ENCODE data around the gene NIPAL3.
A peak's percentile ranks its signal among the peaks of the same experiment; 100 is the strongest.

NIPAL3 gene

DNA sequence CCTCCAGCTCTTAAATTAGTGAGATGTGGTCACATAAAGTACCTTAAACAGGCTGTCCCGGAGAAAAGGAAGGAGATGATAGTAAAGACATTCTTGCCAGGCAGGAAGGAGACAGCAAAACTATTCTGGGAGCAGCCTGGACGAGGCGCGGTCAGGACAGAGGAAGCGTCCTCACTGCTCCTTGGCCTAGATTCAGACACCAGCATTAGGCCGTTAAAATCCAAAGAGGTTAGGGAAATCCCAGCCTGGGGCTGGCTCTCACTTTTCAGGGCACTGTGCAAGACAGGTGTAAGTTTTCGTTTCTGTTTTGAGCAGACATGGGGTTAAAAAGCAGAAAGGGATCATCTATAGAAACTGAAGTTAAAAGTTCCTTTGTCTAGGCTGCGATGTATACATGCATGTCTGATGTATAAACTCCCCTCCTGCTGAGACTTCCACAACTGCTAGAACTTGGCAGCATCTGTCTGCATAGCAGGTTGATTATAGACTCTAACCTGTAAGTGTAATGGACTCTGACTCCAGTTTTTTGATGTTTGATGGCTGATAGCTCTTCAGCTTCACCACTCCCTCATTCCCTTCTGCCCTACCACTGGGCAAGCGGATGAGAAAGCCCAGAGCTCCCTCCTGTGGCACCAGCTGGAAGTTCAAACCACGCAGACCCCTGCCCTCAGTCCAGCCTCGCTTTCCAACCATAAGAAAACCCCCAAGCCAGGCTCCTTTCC is 23.6 kb upstream of the NIPAL3 start:
- peak; percentile 65 for DNase-seq

DNA sequence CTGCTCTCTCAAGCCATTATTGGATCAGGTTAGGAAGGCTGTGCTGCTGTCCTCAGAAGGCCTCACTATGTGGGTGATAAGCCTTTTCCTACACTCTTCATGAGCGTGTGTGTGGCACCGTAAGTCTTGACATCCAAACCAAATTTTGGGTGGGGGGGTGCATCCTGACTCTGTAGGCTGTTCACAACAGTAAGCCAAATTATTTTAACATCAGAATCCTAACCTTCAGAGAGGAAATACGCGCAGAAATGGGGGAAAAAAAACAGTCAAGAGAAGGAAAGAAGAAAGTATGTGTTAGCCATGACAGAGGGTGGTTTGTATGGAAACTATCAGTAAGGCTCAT is 23.0 kb upstream of the NIPAL3 start:
- no peak for DNase-seq

DNA sequence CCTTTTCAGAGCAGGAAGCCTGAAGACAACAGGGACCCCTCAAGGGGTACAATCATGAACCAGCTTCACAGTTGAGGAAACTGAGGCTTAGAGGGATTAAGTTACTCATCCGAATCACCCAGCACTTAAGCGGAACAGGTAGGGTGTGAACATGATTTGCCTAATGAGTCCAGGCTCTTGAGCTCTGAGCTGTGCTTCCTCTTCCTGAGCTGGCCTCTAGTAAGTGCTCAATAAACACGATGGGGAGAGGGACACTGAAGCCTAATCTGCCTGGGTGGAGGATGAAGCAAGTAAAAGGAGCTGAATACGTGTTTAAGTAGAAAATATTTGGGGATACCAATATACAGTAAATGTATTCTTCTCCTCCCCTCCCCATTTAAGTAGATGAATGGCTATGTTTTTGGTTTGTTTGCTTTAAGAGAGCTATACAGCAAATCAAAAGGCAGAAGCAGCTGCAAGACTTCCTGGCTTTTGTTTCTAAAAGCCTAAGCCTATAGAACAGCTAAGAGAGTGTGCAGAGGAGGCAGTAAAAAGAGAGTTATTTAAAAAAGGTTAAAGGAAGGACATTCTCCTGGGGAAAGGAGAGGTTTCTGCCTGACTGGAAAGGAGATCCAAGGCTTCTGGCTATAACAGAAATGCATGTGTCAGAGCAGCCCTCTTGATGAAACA is 22.5 kb upstream of the NIPAL3 start:
- no peak for DNase-seq

DNA sequence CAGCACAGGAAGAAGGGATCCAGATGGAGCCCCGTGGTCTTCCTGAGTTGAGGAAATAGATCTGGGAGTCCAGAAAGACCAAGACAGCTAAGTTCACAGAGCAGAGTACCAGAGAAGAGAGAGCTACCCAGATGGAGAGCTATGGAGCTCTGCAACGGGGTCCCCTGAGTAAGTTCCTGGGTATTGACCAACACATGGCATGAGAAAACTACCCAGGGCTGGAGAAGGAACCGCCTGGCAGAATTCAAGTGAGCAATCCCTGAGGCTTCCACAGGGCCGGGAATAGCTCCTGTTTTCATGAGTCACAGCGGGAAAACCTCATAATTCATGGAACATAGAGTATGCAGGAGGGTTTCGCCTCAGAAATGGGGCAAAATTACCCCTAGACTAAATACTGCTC is 21.7 kb upstream of the NIPAL3 start:
- DNase-seq = no peak

DNA sequence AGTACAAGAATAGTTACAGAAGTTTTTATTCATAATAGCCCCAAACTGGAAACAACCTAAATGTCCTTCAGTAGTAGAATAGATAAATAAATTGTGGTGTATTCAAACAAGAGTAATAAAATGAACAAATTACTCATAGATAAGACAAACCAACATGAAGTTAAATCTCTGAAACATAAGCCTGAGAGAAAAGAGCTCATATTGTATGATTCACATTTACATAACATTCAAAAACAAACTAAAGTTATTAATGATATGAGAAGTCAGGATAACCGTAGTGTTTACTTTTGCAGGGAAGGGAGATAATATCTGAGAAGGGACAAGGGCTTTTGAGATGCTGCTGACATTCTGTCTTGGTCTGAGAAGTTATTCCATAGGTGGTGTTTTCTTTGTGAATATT is 15.5 kb upstream of the NIPAL3 start:
- no peak for DNase-seq

DNA sequence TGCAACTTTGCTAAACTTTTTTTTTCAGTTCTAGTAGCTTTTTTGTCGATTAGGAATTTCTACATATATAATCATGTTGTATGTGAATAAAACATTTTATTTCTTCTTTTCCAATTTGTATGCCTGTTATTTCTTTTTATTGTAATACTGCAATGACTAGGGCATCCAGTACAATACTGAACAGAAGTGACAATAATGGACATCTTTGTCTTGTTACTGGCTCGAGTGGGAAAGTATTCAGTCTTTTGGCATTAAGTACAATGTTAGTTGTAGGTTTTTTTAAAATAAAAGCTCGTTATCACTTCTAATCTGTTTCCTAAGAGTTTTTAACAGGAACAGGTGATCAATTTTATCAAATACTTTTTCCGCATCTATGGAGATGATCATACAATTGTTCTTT is 11.8 kb upstream of the NIPAL3 start:
- no peak for DNase-seq

DNA sequence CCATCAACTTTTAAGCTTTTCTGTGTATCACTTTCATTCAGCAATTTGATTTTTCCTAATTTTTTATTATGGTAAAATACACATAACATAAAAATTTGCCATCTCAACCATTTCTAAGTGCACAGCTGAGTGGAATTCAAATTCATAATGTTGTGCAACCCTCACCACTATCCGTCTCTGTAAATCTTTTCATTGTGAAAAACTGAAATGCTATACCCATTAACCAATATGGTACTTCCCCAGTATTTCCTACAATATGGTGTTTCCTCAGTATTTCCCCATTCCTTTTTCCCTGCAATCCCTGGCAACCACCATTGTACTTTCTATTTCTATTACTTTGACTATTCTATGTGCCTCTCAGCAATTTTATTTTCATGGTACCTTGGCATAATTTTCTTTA is 8.8 kb upstream of the NIPAL3 start:
- no peak for DNase-seq

DNA sequence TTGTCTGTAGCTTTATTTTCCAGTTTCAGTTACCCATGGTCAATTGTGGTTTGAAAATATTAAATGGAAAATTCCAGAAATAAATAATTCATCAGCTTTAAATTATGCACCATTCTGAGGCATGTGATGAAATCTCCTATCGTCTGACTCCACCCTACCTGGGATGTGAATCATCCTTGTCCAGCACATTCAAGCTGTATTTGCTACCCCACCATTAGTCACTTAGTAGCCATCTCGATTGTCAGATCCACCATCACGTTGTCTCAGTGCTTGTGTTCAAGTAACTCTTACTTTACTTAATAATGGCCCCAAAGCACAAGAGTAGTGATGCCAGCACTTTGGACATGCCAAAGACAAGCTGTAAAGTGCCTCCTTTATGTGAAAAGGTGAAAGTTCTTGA is 6.1 kb upstream of the NIPAL3 start:
- no peak for DNase-seq

DNA sequence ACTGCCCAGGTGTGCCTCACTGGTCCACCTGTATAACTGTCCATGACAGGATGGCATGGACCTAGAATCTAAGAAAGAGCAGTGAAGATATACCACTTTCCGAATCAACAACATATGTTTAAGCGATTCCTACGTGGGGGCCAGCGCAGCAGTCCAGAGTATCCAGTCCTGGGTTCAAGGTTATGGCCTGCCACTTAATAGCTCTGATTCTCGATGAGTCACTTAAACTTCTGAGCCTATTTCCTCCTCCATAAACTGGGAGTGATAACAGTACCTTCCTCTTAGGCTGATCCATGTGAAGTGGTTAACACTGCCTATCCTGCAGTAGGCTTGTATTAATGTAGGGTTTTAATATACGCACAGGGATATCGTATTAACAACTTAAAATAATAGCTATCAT is 4.9 kb upstream of the NIPAL3 start:
- DNase-seq = no peak

DNA sequence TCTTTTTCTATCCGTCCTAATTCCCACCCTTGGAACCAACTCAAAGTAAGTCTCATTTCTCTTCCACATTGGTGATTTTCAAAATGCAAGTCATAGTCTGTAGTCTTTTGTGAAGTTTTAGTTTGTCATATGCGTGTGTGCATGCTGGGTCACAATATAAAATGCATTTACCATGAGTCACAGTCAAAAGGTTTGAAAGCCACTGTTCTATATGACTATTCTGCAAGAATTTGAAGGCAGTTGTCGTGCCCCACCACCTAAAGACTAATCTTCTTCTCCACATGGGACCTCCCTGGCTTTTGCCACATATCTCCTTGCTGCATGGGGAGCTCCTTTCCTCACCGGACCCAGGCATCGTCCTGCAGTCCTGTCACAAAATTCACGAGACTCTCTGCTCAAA is 3.6 kb upstream of the NIPAL3 start:
- no peak for DNase-seq

DNA sequence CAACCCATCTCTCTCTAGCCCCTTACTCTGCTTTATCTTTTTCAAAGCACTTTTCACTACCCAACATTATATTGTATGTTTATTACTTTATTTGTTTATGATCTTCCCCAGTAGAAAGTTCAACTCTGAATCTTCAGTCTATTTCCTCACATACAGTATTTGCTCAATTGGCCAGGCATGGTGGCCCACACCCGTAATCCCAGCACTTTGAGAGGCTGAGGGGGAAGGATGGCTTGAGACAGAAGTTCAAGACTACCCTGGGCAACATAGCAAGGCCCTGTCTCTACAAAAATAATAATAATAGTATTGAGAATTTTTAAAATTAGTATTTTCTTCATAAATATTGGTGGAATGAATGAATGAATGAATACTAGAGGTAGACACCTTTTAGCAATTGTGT is 3.2 kb upstream of the NIPAL3 start:
- DNase-seq = no peak

DNA sequence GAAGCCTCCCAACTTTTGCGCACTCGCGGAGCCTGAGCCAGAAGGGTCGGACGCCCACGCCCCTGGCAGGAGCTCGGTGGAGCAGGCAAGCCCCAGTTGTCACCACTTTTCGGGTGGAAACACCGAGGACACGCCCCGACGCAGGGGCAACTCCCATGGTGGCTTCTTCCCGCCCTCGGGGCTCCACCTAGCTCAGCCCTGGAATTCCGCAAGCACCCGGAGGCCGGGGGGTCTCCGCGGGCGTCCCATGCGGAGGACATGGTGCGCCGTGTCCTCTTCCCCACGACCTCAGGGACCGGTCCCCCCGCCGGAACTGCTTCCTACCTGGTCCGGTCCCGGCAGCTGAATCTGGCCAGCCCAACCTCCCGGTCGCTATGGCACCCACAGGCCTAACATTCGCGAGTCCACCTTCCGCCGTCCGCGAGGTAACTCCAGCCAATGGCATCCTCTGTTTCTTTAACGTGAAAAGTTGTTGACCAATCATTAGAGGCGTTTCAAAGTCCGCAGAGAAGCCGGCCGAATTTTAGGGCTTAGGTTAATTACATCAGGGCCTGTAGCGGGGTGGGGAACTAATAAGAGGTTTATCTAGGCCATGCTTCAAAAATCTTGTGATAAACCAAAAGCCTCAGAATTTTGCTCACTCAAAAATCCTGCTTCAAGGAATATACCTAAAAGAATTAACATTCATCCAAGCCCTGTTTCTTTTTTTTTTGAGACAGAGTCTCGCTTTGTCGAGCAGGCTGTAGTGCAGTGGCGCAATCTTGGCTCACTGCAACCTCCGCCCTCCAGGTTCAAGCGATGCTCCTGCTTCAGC is 2.0 kb upstream of the NIPAL3 start, which contains the start of gene STPG1:
TSS of gene STPG1 (minus strand) at position 433 of the 814 bp plus-strand sequence. CDS start 12,394 bp downstream, outside the sequence.
- DNase-seq = peak; percentile 86

DNA sequence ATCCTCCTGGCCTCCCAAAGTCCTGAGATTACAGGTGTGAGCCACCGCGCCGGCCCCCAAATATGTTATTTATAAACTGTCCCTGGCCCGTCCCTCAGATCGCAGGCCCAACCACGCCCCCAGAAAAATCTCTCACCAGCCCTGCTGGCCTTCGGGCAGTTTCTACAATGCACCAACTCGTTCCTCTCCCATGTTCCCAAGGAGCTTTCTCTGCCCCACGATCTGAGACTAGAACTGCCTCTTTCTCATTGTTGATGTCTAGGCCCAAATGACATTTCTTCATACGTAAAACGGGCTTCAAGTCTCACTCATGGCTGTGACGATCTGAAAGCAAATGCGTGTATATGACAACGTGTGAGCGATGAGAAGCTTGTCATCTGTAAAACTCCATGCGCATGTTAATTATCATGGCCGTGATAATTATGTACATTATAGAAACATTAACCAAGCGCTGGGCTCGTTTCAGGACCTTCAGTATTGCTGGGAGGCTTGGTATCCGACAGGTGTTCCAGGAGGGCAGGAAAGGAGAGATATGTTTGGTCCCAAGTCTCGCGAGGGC is 748 bp upstream of the NIPAL3 start:
- no peak for DNase-seq

DNA sequence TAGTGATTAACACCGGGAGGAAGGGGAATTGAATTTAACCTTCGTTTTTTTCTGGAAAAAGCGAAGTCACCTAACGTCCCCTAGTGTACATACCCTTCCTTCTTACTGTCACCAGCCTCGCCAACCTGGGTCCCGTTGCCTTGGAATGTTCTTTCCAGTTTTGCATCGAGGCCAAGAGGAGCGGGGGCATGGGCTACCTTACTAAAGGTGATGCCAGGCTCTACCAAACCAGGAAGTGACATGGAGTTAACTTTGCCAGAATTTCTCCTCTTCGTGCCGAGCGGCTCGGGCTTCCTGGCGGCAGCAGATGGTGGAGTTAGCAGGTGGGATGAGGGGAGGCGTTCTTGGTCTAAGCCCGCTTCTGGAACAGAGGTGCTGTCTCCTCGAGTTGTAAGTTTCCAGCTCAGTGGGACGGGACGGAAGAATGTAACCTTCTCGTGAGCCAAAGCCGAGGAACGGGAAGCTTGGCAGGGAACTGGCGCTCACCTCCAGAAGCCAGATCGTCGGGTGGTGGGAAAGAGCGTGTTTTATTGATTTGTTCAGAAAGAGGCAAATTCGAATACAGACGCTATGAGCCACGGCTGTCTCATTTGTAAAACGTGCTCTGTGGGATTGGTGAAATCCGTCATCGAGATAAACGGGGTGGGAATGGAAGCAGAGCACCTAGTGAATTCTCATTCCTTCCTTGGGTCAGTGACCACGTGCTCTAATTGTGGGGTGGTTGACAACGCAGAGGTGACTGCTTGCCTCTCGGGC is 486 bp downstream of the NIPAL3 start:
- peak; percentile 43 for DNase-seq

DNA sequence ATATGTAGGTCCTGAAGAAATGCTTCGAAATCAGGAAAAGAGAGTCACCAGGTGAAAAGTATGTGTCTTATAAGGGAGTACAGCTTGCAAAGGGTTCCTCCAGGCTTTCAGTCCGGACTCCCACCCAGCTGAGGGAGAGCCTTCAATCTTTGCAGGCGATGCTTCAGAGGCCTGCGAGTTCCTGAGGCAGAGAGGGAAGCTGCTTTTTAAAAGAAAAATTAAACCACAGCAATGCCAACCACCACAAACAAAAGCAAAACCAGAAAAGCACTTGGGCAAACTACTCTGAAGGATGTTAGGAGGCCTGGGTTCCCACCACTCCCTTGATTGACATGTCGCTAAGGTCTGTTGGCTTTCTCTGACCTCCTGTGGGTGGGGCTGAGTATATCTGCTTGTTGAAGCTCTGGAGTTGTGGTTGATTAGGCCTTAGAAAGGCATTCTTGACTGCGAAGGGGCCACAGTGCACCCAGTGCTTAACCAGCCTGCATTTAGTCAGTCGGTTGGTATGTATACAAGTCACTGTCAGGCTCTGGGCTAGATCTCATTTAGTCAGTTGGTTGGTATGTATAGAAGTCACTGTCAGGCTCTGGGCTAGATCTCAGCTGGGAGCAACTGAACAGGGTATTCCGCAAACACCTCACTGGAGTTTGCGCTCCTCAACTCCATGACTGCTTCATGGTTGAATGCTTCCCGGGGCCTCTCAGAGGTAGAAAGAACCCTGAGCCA is 1.2 kb downstream of the NIPAL3 start:
- DNase-seq = no peak

DNA sequence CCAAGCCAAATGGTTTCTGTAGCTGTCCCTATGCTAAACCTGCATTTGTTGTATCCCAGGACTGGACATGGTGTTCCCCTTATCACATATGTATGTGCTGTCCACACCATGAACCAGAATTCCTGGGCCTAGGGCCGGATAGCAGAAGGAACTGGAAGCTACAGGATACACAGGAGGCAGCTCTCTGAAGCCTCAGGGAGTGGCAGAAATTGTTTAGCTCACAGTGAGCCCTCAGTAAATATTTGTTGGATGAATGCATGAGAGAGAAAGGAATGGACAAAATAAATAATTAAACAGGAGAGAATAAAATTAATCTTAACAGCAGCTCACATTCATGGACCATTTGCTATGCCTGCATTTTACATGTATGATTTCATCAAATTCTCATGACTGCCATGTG is 2.1 kb downstream of the NIPAL3 start:
- DNase-seq = no peak

DNA sequence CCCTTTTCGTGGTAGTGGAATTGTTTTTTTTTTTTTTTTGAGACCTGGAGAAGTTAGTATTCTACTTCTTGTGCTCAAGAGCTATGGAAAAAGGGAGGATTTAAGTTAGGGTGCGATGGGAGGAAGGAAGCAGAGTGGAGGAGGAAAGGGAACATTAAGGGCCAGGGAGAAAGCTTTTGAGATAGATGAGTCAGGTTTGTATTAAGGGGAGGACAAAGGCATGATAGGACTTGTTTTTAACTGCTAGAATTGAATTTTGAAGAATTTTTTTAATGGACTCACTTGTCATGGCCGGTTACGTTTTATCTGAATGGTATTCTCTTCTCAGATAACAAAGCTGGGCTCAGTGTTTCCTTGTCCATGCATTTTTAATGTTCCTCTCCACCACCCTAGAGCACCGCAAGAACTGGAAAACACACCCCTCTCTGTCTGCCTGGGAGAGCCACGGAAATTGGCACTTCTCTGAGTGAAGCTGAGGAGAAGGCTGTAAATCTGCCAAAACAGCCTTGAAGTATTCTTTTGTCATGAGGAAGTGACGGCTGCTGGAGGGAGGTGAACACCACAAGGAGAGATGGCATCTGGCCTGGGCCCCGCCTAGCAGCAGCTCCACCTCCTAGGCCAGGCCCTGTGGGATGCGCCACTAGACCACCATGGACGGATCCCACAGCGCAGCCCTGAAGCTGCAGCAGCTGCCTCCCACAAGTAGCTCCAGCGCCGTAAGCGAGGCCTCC is 3.5 kb downstream of the NIPAL3 start:
- DNase-seq = no peak

DNA sequence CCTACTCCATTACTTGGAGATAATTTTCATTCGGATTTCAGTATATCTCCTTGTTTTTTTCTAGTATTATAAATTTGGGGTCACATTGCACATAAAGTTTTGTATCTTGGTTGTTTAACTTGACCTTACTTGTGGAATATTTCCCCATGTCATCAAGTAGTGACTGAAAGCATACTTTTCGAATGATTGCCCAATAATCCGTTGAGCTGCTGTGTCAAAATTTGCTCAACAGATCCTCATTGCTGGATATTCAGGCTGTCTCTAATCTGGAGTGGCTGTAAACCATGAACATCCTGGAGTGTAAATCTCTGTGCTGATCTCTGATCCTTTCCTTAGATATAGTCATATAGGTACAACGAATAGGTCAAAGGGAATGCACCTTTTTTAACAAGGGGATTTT is 4.9 kb downstream of the NIPAL3 start:
- no peak for DNase-seq

DNA sequence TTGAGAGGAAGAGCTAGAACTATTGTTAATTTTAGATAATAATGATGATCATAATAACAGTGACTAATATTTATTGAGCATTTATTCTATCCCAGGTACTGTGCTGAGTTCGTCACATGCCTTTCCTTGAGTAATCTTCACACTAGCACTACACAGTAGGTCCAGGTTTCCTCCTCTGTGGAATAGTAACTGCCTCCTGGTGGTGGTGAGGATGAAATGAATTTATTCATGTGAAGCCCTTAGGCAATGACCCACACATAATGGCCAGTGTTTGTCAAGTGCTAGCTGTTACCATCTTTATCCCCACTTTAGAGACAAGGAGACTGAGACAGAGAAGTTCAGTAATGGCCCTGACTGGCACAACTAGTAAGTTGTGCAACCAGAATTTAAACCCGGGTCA is 5.9 kb downstream of the NIPAL3 start:
- DNase-seq = no peak

DNA sequence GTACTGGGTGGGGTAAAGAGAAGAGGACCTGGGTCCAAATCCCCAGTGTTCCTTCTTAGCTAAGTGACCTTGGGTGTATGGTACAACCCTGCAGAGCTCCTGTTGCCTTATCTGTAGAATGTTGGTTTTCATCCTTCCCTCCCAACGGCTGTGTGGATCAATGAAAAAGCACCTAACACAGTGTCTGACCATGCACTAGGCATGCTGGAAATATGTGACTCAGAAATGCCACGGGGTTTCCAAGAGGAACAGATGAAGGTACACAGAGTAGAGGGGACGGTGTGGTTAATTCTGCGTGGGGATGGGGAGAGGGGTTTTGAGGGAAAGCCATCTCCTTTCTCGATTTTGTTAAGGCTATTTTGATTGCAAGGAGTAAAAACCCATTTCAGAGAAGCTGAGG is 8.6 kb downstream of the NIPAL3 start:
- no peak for DNase-seq

DNA sequence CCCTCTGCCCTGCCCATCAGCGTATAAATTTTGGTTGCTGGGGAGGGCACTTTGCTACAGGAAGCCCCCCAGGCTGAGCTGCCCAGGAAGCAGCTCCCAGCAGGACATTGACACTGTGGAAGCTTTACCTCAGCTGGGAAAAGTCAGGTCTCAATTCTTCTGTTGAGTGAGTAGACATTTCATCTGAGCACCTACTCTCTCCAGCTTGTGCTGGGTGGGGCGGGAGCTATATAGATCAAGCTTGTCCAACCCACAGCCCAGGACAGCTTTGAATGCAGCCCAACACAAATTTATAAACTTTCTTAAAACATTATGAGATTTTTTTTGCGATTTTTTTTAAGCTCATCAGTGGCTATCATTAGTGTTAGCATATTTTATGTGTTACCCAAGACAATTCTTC is 9.4 kb downstream of the NIPAL3 start:
- DNase-seq = no peak

DNA sequence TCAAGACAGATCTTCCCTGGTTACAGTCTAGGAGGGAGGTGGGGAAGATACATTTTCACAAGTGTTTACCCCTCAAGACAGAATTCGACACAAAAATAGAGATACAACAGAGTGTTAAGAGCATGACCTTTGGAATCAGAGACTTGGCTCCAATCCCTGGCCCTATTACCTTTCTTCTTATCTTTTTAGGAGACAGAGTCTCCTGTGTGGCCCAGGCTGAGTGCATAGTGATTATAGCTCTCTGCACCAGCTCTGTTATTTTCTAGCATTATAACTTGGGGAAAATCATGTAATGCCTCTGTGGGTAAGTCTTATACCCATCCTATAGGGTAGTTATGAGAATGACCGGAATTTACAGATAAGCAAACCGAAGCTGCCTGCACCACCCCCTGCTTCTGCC is 9.8 kb downstream of the NIPAL3 start:
- DNase-seq = no peak

All from left hindlimb (tissue), 1 donor.